Neural cell (in vitro differentiated cells): ENCODE measurements around the gene ANKRD62. TPM values are rescaled to one million over a fixed set of nuclear protein-coding genes. Genes with fewer than 3 reads are reported as not detected.

Source experiments
- H2AFZ ChIP-seq: fragments of 200-600, 300-800 bp; sonication (generic), shearing (Covaris generic); 2 replicates; pipeline ENCODE4 v1.6.0; 2014; ENCODE audit warnings: low read depth, mild to moderate bottlenecking, antibody characterized with exemption, low read length, moderate library complexity
- H3F3A ChIP-seq: fragments of 200-600 bp; shearing (Covaris generic); 2 replicates; pipeline ENCODE4 v1.6.1; 2016; ENCODE audit warnings: mild to moderate bottlenecking, moderate library complexity, mixed read lengths, antibody characterized with exemption, low read length; ENCODE audit not compliant: insufficient read depth, poor library complexity, severe bottlenecking
- H3K27ac ChIP-seq: fragments of 200-600, 300-800 bp; sonication (generic), shearing (Covaris generic); 2 replicates; pipeline ENCODE4 v1.5.1; 2014; ENCODE audit warnings: mild to moderate bottlenecking, low read length, moderate library complexity
- H3K27me3 ChIP-seq: fragments of 300-800, 200-600 bp; sonication (generic), shearing (Covaris generic); 2 replicates; pipeline ENCODE4 v1.6.0; 2014; ENCODE audit warnings: mild to moderate bottlenecking, low read depth, low read length, moderate library complexity; ENCODE audit not compliant: insufficient read depth
- H3K36me3 ChIP-seq: fragments of 300-800, 200-600 bp; sonication (generic), shearing (Covaris generic); 2 replicates; pipeline ENCODE4 v1.5.1; 2014; ENCODE audit warnings: mild to moderate bottlenecking, antibody characterized with exemption, low read length, moderate library complexity; ENCODE audit not compliant: insufficient read depth
- H3K4me2 ChIP-seq: fragments of 300-800, 200-600 bp; sonication (generic), shearing (Covaris generic); 2 replicates; pipeline ENCODE4 v1.6.0; 2014; ENCODE audit warnings: mild to moderate bottlenecking, low read length
- H3K4me3 ChIP-seq: fragments of 300-800, 200-600 bp; sonication (generic), shearing (Covaris generic); 2 replicates; pipeline ENCODE4 v1.5.1; 2014; ENCODE audit warnings: mild to moderate bottlenecking, low read length, moderate library complexity
- H3K79me2 ChIP-seq: fragments of 200-600 bp; shearing (Covaris generic); replicated peaks from 2 replicates; pipeline ENCODE4 v1.6.0; 2014; ENCODE audit warnings: mild to moderate bottlenecking, low read length, moderate library complexity; ENCODE audit not compliant: insufficient read depth
- H3K9ac ChIP-seq: fragments of 300-800, 200-600 bp; sonication (generic), shearing (Covaris generic); 2 replicates; pipeline ENCODE4 v1.6.1; 2016; ENCODE audit warnings: mild to moderate bottlenecking, low read length, mixed read lengths
- H3K9me2 ChIP-seq: fragments of 200-600 bp; shearing (Covaris generic); 2 replicates; pipeline ENCODE4 v1.6.1; 2016; ENCODE audit warnings: mild to moderate bottlenecking, low read length, mixed read lengths; ENCODE audit not compliant: insufficient read depth
- H3K9me3 ChIP-seq: fragments of 200-600, 300-800 bp; sonication (generic), shearing (Covaris generic); 2 replicates; pipeline ENCODE4 v1.6.1; 2016; ENCODE audit warnings: mild to moderate bottlenecking, mixed run types, low read length, moderate library complexity, mixed read lengths
- H4K20me1 ChIP-seq: fragments of 200-600 bp; shearing (Covaris generic); 2 replicates; pipeline ENCODE4 v1.6.1; 2016; ENCODE audit warnings: mild to moderate bottlenecking, mixed run types; ENCODE audit not compliant: insufficient read depth
- EP300 ChIP-seq: fragments of 450-650 bp; conservative IDR thresholded peaks from 2 replicates; pipeline ENCODE4 v1.6.1; 2014; ENCODE audit warnings: antibody characterized with exemption, mild to moderate bottlenecking, moderate library complexity; ENCODE audit not compliant: poor library complexity, severe bottlenecking
- EZH2 ChIP-seq: fragments of 200-600, 300-800 bp; shearing (Covaris generic), sonication (generic); IDR thresholded peaks from 2 replicates; pipeline ENCODE4 v1.6.1; 2014; ENCODE audit warnings: antibody characterized with exemption, low read length, borderline replicate concordance, mild to moderate bottlenecking; ENCODE audit not compliant: insufficient read depth, poor library complexity, severe bottlenecking
- MXI1 ChIP-seq: fragments of 450-650 bp; conservative IDR thresholded peaks from 2 replicates; pipeline ENCODE4 v1.6.1; 2014; ENCODE audit warnings: antibody characterized with exemption, mild to moderate bottlenecking; ENCODE audit not compliant: poor library complexity, severe bottlenecking
- POLR2AphosphoS5 ChIP-seq: IDR thresholded peaks from 2 replicates; pipeline ENCODE4 v1.6.1; 2012
- RAD21 ChIP-seq: fragments of 450-650 bp; conservative IDR thresholded peaks from 2 replicates; pipeline ENCODE4 v1.6.1; 2014; ENCODE audit warnings: antibody characterized with exemption, mild to moderate bottlenecking, moderate library complexity
- SMC3 ChIP-seq: fragments of 450-650 bp; conservative IDR thresholded peaks from 2 replicates; pipeline ENCODE4 v1.6.1; 2014; ENCODE audit warnings: antibody characterized with exemption, mild to moderate bottlenecking, moderate library complexity; ENCODE audit not compliant: poor library complexity
- TAF1 ChIP-seq: IDR thresholded peaks from 2 replicates; pipeline ENCODE4 v1.6.1; 2012; ENCODE audit warnings: low read depth
- polyA plus RNA-seq: library from polyadenylated mRNA; depleted of rRNA; stranded (reverse); fragments of >200 nt; gene quantifications from 2 replicates; pipeline ENCODE4 v1.2.3, GENCODE V29; 2014
- TF ChIP-seq, protein P1 (sequence below): IDR thresholded peaks from 2 replicates; pipeline ENCODE4 v1.6.1; 2012; ENCODE audit warnings: borderline replicate concordance
- TF ChIP-seq, protein P2 (sequence below): fragments of 450-650 bp; IDR thresholded peaks from 2 replicates; pipeline ENCODE4 v1.5.1; 2014; ENCODE audit warnings: antibody characterized with exemption, mild to moderate bottlenecking, moderate library complexity; ENCODE audit not compliant: poor library complexity, severe bottlenecking

The ANKRD62 gene
- polyA plus RNA-seq, 1 donor from 2014 or later = not detected

DNA sequence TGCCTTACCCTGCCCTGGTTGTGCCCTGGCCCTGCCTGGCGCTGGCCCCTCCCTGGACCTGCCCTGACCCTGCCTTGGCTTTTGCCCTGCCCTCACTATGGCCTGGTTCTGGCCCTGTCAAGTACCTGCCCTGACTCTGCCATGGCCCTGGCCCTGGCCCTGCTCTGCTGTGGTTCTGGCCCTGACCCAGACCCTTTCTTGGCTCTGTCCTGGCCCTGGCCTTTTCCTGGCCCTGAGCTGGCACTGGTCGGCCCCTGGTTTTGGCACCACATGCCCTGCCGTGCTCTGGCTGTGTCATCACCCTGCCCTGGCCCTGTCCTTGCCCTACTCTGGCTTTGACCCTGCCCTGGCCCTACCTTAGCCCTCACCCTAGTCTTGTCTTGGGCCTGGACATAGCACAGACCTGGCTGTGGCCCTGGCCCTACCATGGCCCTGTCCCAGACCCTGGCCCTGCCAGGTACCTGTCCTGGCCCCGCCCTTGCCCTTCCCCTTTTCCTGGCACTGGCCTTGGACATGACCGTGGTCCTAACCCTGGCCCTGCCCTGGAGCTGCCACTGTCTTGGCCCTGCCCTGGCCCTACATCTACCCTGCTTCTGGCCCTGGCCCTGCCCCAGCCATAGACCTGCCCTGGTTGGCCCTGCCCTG lies 4.8 kb upstream of the ANKRD62 start:
- Histone ChIP-seq H3K27ac (no peak overlapping the region), H2AFZ (no peak overlapping the region), H3F3A (no peaks in the 10 kb centered on the region), H3K9me2 (no peaks in the 10 kb centered on the region), H3K79me2 (no peaks in the 10 kb centered on the region), H3K9ac (no peak overlapping the region), H3K27me3 (no peaks in the 10 kb centered on the region), H3K36me3 (no peaks in the 10 kb centered on the region), H3K4me3 (no peak overlapping the region), H4K20me1 (no peaks in the 10 kb centered on the region), H3K4me2 (no peak overlapping the region), H3K9me3 (no peaks in the 10 kb centered on the region)
- TF ChIP-seq POLR2AphosphoS5 (no peak), MXI1 (no peak), RAD21 (no peak), EP300 (no peak), EZH2 (no peak), SMC3 (no peak), TAF1 (no peak)
- TF ChIP-seq, protein P1, sequence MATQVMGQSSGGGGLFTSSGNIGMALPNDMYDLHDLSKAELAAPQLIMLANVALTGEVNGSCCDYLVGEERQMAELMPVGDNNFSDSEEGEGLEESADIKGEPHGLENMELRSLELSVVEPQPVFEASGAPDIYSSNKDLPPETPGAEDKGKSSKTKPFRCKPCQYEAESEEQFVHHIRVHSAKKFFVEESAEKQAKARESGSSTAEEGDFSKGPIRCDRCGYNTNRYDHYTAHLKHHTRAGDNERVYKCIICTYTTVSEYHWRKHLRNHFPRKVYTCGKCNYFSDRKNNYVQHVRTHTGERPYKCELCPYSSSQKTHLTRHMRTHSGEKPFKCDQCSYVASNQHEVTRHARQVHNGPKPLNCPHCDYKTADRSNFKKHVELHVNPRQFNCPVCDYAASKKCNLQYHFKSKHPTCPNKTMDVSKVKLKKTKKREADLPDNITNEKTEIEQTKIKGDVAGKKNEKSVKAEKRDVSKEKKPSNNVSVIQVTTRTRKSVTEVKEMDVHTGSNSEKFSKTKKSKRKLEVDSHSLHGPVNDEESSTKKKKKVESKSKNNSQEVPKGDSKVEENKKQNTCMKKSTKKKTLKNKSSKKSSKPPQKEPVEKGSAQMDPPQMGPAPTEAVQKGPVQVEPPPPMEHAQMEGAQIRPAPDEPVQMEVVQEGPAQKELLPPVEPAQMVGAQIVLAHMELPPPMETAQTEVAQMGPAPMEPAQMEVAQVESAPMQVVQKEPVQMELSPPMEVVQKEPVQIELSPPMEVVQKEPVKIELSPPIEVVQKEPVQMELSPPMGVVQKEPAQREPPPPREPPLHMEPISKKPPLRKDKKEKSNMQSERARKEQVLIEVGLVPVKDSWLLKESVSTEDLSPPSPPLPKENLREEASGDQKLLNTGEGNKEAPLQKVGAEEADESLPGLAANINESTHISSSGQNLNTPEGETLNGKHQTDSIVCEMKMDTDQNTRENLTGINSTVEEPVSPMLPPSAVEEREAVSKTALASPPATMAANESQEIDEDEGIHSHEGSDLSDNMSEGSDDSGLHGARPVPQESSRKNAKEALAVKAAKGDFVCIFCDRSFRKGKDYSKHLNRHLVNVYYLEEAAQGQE = no peak
- TF ChIP-seq, protein P2, sequence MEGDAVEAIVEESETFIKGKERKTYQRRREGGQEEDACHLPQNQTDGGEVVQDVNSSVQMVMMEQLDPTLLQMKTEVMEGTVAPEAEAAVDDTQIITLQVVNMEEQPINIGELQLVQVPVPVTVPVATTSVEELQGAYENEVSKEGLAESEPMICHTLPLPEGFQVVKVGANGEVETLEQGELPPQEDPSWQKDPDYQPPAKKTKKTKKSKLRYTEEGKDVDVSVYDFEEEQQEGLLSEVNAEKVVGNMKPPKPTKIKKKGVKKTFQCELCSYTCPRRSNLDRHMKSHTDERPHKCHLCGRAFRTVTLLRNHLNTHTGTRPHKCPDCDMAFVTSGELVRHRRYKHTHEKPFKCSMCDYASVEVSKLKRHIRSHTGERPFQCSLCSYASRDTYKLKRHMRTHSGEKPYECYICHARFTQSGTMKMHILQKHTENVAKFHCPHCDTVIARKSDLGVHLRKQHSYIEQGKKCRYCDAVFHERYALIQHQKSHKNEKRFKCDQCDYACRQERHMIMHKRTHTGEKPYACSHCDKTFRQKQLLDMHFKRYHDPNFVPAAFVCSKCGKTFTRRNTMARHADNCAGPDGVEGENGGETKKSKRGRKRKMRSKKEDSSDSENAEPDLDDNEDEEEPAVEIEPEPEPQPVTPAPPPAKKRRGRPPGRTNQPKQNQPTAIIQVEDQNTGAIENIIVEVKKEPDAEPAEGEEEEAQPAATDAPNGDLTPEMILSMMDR = no peak

DNA sequence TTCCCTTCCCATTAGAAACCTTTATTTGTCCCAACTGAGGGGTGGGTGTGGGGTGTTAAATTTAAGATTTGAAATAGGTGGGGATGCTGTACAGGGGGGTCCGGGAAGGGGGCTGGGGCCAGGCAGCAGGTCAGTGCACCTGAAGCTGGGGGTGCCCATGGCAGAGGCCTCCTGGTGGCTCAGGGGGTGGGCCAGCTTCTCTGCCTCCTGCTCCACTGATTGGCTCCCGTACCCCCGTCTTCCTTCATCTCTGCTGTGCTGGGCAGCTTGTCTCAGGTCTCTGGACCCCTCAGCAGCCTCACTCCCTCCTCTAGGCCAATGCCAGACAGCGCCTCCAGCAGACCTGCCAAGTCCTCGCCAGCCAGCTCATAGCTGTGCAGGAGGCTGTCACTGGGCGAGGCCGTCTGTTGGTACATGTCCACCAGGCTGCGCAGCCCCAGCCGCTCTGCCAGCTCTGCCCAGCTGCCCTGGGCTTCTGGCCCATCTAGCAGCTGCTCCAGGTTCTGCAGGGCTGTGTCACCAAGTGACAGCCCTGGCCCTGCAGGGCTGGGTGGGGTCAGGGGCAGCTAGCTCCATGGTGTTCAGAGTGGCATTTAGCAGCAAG lies 2.0 kb upstream of the ANKRD62 start:
- H3K79me2 ChIP-seq = no peaks in the 10 kb centered on the region
- no peak overlapping the region for H3K27ac ChIP-seq
- H3K4me3 ChIP-seq = no peak overlapping the region
- no peaks in the 10 kb centered on the region for H3K36me3 ChIP-seq
- H3K9me2 ChIP-seq = no peaks in the 10 kb centered on the region
- H2AFZ ChIP-seq = no peak overlapping the region
- H3K9me3 ChIP-seq = no peaks in the 10 kb centered on the region
- TF ChIP-seq RAD21 (no peak), EP300 (no peak), TAF1 (no peak), EZH2 (no peak), SMC3 (no peak), POLR2AphosphoS5 (no peak), MXI1 (no peak)
- TF ChIP-seq, protein P1 = no peak
- TF ChIP-seq, protein P2 = no peak
- H4K20me1 ChIP-seq = no peaks in the 10 kb centered on the region
- H3K4me2 ChIP-seq = no peak overlapping the region
- no peaks in the 10 kb centered on the region for H3K27me3 ChIP-seq
- H3F3A ChIP-seq = no peaks in the 10 kb centered on the region
- no peak overlapping the region for H3K9ac ChIP-seq
